ENCODE measurements around the gene ZNF14. TPM values are rescaled to one million over a fixed set of nuclear protein-coding genes. Genes with fewer than 3 reads are reported as not detected.
A peak's percentile ranks its signal among the peaks of the same experiment; 100 is the strongest.

Gene ZNF14
- total and polyA plus RNA-seq, 2 experiments from 2014 or later: 4.6 to 10.2 TPM

- H3K27ac Mint-ChIP-seq: no peak overlapping the region
Observed at GRCh38 chr19:19711306-19711933, 21.5 kb downstream of the ZNF14 start.

More at GRCh38 chr19:19711306-19711933, 21.5 kb downstream of the ZNF14 start:
- Mint-ChIP-seq H3K4me1 (no peaks in the 10 kb centered on the region), H3K9me3 (peaks cover 99% of the 10 kb centered on the region), H3K36me3 (ENCODE audit: low read depth) (peaks cover 97% of the 10 kb centered on the region), H3K27me3 (ENCODE audit: insufficient read depth, low read depth, poor library complexity) (peaks cover 4% of the 10 kb centered on the region), H3K4me3 (no peak overlapping the region)
- DNase-seq (ENCODE audit: low spot score): peak; percentile 22
- H3K4me3 ChIP-seq: peak overlapping the region; percentile 40; the same call in 1 of the 2 replicates
- peaks cover 57% of the 10 kb centered on the region for H3K36me3 ChIP-seq (ENCODE audit: insufficient read depth)
- peaks cover 9% of the 10 kb centered on the region for H3F3A ChIP-seq (replicated peaks; ENCODE audit: low read depth)
- no peaks in the 10 kb centered on the region for H3K4me1 ChIP-seq (ENCODE audit: insufficient read depth)
- no peaks in the 10 kb centered on the region for H3K9me2 ChIP-seq (ENCODE audit: insufficient read depth)
- peaks cover 14% of the 10 kb centered on the region for H3K79me2 ChIP-seq (replicated peaks; ENCODE audit: insufficient read depth)
- no peak for ATAC-seq
- TF ChIP-seq EZH2 (IDR thresholded peaks at IDR 0.05; ENCODE audit: low read depth, unreplicated experiment) (no peak), ZNF462 (CRISPR knock-in tag; IDR thresholded peaks at IDR 0.05) (no peak), JUNB (IDR thresholded peaks at IDR 0.05; ENCODE audit: unreplicated experiment) (no peak)
- H2AFZ ChIP-seq: no peak overlapping the region
- no peak overlapping the region for H3K4me2 ChIP-seq
- no peak overlapping the region for H3K27ac ChIP-seq (ENCODE audit: low read depth)
- no peaks in the 10 kb centered on the region for H3K27me3 ChIP-seq (ENCODE audit: insufficient read depth)
- no peaks in the 10 kb centered on the region for H4K20me1 ChIP-seq (replicated peaks; ENCODE audit: insufficient read depth)

Data from GM23338 (cell line).